Chondrocyte (in vitro differentiated cells): Measurements from ENCODE around the gene AMFR. TPM values are rescaled to one million over a fixed set of nuclear protein-coding genes. Genes with fewer than 3 reads are reported as not detected.

Experiments
- DNase-seq: peaks from one replicate; pipeline ENCODE4 v3.0.0; 2021; ENCODE audit warnings: mixed read lengths, low spot score
- H3K27ac Mint-ChIP-seq: one replicate; pipeline ENCODE4 v1.8.0; 2021; ENCODE audit warnings: mild to moderate bottlenecking, moderate library complexity, mixed read lengths; ENCODE audit not compliant: unreplicated experiment
- H3K27me3 Mint-ChIP-seq: 2 replicates; pipeline ENCODE4 v1.8.0; 2021; ENCODE audit warnings: low read depth, mixed read lengths
- H3K36me3 Mint-ChIP-seq: 2 replicates; pipeline ENCODE4 v1.8.0; 2021; ENCODE audit warnings: low read depth, mixed read lengths
- H3K4me1 Mint-ChIP-seq: 2 replicates; pipeline ENCODE4 v1.8.0; 2021; ENCODE audit warnings: low read depth, mild to moderate bottlenecking, mixed read lengths
- H3K4me3 Mint-ChIP-seq: one replicate; pipeline ENCODE4 v1.8.0; 2021; ENCODE audit warnings: mild to moderate bottlenecking, moderate library complexity, mixed read lengths; ENCODE audit not compliant: unreplicated experiment
- H3K9me3 Mint-ChIP-seq: 2 replicates; pipeline ENCODE4 v1.8.0; 2021; ENCODE audit warnings: low read depth, mixed read lengths
- total RNA-seq: library from RNA; stranded (reverse); gene quantifications from 3 replicates; pipeline ENCODE4 v1.2.1, GENCODE V29; 2021
- TF ChIP-seq, protein P1 (sequence below): fragments of 200-600 bp; sonication (generic); IDR thresholded peaks from 2 replicates; pipeline ENCODE4 v1.5.0; 2021; ENCODE audit warnings: antibody characterized with exemption, mild to moderate bottlenecking, moderate library complexity

The AMFR gene
- total RNA-seq, 1 donor from 2014 or later, result 104 TPM

DNA sequence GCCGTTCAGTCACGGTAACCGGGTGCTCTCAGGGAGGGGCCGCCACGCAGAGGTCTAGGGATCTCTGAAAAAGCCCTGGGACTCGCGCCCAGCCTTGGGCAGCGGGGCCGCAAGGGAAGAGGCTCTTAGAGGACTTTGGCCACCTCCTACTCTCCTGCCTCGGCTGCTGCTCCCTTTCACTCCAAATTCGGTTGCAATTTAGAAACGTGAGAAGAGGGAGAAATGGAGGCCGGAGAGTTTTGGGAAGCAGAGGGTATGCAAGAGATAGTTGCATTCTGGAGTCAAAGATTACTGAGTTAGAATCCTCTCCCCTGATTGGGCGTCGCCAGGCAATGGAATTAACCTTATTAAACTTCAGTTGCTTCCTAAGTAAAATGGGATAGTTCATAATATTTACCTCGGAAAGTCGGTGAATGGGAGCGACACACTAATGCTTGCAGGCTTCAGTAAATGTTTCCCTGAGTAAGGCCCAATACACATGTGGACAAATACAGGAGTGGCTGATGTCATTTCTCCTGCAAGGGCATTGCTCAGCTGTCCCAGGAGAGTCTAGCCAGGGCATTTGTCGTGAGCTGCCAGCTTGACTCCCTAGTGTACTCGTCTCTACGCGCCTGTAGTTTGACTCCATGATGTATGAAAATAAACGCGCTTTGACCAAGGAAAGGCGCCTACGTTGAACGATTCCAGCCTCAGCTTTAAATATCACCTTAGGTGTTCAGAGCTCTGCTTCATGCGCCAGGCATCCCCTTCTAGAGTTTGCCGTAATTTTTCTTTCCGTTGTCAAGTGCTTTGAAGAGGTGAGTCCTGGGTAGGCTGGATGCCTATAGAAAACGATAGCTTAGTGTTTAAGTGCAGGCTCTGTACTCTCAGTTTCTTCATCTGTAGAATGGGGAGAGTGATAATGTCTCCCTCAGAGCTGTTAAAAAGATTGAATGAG is 26.7 kb upstream of the AMFR start:
- no peak for DNase-seq
- no peaks in the 10 kb centered on the region for H3K9me3 Mint-ChIP-seq
- H3K36me3 Mint-ChIP-seq, result peaks cover 20% of the 10 kb centered on the region
- H3K27ac Mint-ChIP-seq, result peak overlapping the region; percentile 100
- peaks cover 46% of the 10 kb centered on the region for H3K4me1 Mint-ChIP-seq
- H3K4me3 Mint-ChIP-seq, result peak overlapping the region; percentile 95
- H3K27me3 Mint-ChIP-seq, result no peaks in the 10 kb centered on the region
- TF ChIP-seq, protein P1, sequence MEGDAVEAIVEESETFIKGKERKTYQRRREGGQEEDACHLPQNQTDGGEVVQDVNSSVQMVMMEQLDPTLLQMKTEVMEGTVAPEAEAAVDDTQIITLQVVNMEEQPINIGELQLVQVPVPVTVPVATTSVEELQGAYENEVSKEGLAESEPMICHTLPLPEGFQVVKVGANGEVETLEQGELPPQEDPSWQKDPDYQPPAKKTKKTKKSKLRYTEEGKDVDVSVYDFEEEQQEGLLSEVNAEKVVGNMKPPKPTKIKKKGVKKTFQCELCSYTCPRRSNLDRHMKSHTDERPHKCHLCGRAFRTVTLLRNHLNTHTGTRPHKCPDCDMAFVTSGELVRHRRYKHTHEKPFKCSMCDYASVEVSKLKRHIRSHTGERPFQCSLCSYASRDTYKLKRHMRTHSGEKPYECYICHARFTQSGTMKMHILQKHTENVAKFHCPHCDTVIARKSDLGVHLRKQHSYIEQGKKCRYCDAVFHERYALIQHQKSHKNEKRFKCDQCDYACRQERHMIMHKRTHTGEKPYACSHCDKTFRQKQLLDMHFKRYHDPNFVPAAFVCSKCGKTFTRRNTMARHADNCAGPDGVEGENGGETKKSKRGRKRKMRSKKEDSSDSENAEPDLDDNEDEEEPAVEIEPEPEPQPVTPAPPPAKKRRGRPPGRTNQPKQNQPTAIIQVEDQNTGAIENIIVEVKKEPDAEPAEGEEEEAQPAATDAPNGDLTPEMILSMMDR, result no peak

DNA sequence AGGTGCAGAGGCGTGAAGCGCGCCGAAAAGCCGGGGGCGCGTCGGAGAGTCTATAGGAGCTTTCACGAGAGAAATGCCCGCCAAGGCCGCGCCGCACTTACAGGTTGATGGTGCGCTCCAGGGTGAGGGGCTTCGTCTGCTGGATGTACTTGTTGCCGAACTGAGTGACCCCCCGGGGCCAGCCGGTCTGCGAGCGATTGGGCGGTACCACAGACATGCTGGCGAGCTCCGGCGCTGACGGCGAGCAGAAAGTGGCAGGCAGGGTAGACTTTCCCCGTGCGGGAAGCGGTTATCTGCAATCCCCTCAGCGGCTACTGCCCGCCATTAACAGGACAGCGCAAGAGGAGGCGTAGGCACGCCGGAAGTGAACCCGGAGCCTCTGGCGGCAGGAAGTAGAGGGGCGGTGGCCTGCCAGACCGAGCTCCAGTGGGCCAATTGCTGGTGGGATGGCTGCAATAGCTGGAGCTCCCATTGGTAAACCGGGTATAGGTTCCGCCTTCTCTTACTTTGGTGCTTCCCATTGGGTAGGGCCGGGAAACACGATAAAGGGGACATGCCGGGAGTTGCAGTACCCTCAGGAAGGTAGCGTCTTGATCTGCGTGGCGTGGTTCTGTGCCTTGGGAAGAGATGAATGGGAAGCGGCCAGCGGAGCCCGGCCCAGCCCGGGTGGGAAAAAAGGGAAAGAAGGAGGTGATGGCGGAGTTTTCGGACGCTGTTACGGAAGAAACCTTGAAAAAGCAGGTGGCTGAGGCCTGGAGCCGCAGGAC is 25.8 kb upstream of the AMFR start, which contains the start of the genes NUDT21 and OGFOD1:
NUDT21 (minus strand) TSS at position 347 of the 767 bp plus-strand sequence; CDS start at position 217, 130 bp downstream.
OGFOD1 (plus strand) TSS at position 569 of the 767 bp plus-strand sequence; CDS start at position 628, 59 bp downstream.
- TF ChIP-seq, protein P1, result no peak
- H3K4me1 Mint-ChIP-seq, result peaks cover 46% of the 10 kb centered on the region
- DNase-seq, result peak; percentile 98

DNA sequence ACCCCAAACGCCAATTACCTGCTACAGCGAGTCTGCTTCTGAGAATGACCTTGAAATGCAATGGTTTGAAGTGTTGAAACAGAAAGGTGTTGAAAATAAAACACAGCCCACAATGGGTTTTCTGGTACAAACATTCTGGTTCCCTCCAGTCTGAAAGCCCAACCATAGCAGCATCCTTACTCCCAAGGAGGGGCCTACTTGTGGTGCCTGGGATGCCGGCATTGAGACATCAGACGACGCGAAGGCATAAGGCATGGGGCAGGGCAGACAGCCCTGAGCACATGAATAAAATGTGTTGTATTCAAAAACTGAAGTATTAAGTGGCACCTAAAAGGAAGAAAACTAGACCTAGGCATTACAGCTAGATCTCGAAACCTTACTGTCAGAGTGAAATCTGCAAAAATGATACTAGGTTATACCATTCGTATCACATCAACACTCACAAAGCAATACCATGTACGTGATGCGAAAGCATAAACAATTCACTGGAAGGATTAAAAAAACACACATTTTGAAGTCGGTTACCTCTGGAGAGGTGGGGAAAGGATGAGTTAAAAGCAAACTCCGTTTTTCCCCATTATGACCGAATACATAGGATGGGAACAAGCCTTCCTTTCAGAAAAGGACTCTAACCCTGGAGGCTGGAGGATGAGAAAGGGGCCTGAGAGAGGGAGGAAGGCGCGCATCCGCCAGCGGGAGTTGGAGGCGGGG is 25.1 kb upstream of the AMFR start:
- Mint-ChIP-seq H3K4me3 (peak overlapping the region; percentile 95), H3K9me3 (no peaks in the 10 kb centered on the region), H3K27me3 (no peaks in the 10 kb centered on the region), H3K4me1 (peaks cover 46% of the 10 kb centered on the region), H3K27ac (peak overlapping the region; percentile 100), H3K36me3 (peaks cover 8% of the 10 kb centered on the region)
- no peak for DNase-seq
- TF ChIP-seq, protein P1, result no peak

More for the DNA sequence above, 25.8 kb upstream of the AMFR start, which contains the start of the genes NUDT21 and OGFOD1:
- H3K27ac Mint-ChIP-seq, result peak within 1 kb of the TSS; percentile 100
- peaks cover 15% of the 10 kb centered on the region for H3K36me3 Mint-ChIP-seq
- no peaks in the 10 kb centered on the region for H3K27me3 Mint-ChIP-seq
- H3K9me3 Mint-ChIP-seq, result no peaks in the 10 kb centered on the region
- H3K4me3 Mint-ChIP-seq, result peak within 1 kb of the TSS; percentile 95

DNA sequence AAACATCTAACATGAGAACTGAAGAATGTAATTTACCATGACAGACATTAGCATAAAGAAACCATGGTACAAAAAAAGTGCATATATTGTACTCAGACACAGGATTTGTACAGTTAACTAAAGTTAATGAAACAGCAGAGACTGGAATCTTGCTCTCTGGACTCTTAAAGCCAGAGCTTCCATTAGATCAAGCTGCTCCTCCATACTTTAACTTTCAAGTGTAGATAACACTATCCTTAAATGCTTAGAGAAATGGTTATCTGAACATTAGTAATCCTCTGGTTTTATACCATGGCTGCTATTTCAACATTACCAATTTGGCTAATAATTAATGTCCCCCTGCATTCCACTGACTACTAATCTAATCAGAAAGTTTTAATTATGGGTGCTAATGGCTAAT is 22.7 kb upstream of the AMFR start:
- H3K36me3 Mint-ChIP-seq, result peaks cover 5% of the 10 kb centered on the region
- H3K27ac Mint-ChIP-seq, result no peak overlapping the region
- TF ChIP-seq, protein P1, result no peak
- no peak overlapping the region for H3K4me3 Mint-ChIP-seq
- H3K4me1 Mint-ChIP-seq, result peaks cover 42% of the 10 kb centered on the region
- no peaks in the 10 kb centered on the region for H3K27me3 Mint-ChIP-seq
- no peaks in the 10 kb centered on the region for H3K9me3 Mint-ChIP-seq
- no peak for DNase-seq
